ENCODE measurements around the gene TTC39A.

Gene TTC39A

GRCh38 chr1:51296383-51297357, 33.7 kb downstream of the TTC39A start:
- DNase-seq = peak; percentile 84

GRCh38 chr1:51295926-51296325, 34.4 kb downstream of the TTC39A start:
- no peak for DNase-seq

DNA sequence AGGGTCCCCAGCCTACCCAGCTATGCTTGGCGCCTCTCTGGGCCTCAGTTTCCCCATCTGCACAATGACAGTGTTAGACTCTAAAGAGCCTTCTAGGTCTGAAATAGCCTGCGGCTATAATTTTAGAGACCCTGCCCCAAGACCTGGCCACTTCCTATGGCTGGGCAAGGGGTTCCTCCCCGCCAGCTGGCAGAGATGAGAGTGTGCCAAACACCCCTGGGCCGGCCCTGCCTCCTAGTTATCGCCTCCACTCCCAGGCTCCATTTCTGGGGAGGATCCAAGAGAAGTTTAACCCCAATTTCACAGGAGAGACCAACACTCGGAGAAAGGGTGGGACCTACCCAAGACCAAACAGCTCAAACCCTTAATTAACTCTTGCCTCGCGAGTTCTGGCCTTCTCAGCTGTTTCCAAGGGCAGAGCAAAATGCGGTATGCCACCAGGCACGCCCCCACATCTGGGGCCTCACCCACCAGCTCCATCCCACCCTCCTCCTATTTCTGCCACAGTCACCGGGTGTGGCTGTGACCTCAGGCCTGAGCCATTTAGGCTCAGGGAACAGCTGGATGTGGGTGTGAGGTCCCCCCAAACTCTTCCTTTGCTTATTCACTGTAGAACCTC, 35.7 kb downstream of the TTC39A start:
- no peak for DNase-seq

DNA sequence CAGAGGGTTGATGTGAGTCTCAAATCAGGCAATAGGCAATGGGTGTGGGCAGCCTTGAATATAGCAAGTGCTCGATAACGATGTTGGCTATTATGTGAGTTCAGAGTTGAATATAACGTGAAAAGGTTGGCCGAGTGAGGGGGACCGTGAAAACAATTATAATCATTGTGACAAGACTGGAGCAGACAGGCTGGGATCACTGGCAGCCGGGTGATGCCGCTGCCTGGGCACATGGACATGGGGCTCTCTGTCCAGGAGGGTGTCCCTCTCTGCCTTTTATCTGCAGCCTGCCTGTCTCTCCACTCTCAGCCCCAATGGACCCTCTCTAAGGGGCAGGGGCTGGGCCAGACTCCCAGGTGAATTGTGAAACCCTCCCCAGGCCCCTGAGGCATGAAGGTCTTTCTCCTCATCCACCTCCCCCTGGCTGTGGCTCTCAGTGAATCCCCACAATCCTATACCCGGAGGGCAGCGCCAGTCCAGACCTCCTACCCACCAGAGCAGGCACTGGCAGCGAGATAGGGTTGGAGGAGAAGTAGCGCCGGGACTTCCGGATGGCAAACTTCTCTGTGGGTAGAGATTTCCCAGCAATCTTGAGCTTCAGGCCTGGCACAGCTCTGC, 36.4 kb downstream of the TTC39A start:
- DNase-seq = no peak

DNA sequence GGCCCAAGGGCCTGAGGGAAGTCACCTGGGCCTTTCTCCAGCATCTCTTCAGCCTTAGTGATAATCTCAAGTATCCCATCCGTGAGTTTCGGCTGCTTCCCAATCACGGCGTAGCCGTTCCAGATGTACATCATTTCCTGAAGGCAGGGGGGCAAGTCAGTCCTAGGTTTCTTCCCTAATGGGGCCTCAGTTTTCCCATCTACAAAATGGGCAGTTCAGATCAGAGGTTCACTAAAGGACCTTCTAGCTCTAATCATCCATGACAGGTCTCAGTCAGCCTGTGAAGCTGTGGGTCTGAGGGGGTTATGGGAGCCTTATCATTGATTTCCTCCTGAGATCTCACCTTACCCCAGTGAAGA, 39.9 kb downstream of the TTC39A start:
- no peak for DNase-seq

- no peak for DNase-seq
These were observed 40.5 kb downstream of the TTC39A start for GRCh38 chr1:51289676-51290488.

GRCh38 chr1:51288578-51288977, 41.8 kb downstream of the TTC39A start:
- DNase-seq = no peak

GRCh38 chr1:51287966-51288365, 42.4 kb downstream of the TTC39A start:
- no peak for DNase-seq

- DNase-seq = no peak
These were observed 45.3 kb downstream of the TTC39A start for GRCh38 chr1:51285055-51285454.

DNA sequence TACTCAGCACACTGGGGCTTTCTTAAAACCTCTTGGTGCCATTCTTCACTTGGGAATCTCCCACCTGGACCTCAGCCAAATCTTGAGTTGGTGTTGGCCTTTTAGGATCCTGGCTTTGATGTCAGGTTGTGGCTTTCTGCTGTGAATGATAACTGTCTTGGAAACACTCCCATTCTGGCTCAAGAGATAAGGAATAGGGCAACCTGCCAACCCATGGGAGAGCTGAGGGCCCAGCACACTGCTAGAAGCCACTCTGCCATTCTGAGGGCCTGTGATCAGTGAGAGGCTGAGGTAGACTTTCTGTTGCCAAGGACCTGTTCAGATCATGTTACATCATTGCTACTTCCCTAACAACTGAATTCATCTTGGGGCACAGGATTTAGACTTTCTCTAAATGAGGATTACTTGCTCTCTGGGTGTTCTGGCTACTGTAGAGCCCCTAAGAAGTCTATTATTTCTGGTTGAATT, 45.8 kb downstream of the TTC39A start:
- peak; percentile 67 for DNase-seq

- no peak for DNase-seq
These were observed 46.4 kb downstream of the TTC39A start for GRCh38 chr1:51283979-51284378.

GRCh38 chr1:51282605-51283004, 47.8 kb downstream of the TTC39A start:
- DNase-seq = no peak

DNA sequence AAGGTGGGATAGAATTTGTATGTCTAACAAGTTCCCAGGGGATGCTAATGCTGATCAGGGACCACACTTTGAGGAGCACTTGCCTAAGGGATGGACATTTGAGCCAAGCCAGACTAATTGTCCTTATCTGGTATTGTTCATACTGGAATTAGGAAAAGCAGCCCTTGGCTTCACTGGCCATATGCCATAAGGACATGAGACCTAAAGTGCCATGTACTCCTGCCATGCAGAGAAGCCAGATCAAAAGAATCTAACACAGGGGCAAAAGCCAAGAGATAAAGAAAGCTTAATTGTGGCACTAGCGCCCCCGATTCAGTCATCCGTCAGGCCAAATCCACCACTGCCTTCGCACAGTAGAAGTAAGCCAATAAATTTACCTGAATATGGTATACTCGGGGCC, 48.6 kb downstream of the TTC39A start:
- DNase-seq = no peak

DNA sequence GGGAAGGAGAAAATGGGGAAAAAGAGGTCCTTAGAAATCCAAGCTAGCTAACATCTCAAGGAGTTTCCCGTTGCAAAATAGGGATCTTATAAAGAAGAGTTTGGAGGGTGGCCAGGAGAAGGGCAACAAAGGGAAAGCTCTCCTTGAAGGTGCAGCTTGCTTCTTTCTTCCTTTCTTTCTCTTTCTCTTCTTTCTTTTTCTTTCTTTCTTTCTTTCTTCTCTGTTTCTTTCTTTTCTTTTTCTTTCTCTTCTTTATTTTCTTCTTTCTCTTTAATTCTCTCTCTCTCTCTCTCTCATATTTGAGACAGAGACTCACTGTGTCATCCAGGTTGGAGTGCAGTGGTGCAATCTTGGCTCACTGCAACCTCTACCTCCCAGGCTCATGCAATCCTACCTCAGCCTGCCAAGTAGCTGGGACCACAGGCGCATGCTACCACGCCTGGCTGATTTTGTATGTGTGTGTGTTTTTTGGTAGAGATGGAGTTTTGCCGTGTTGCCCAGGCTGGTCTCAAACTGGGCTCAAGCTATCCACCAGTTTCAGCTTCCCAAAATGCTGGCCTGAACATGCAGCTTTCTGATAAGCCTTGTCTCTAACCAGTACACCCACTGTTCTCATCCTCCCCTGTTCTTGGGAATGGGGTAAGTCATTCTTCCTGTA, 49.9 kb downstream of the TTC39A start:
- DNase-seq = no peak

- no peak for DNase-seq
These were observed 54.1 kb downstream of the TTC39A start for GRCh38 chr1:51276286-51276685.

GRCh38 chr1:51274676-51275075, 55.7 kb downstream of the TTC39A start:
- no peak for DNase-seq

DNA sequence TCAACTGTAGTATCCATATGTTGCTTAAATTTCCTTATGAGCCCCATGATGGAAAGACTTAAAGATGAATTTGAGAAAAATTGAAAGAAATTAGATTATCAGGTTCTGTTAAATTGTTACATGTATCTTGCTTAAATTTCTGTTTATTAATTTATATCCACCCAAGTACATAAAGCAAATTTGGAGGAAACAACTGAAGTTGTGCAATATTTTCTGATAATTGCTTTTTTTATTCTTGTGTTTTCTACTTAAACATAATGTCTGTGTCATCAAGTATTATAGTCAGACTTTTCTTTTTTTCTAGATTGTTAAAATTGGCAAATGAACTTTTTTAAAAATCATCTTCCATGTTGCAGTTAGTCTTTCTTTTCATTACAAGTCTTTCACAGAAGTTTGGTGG, 57.4 kb downstream of the TTC39A start:
- no peak for DNase-seq

DNA sequence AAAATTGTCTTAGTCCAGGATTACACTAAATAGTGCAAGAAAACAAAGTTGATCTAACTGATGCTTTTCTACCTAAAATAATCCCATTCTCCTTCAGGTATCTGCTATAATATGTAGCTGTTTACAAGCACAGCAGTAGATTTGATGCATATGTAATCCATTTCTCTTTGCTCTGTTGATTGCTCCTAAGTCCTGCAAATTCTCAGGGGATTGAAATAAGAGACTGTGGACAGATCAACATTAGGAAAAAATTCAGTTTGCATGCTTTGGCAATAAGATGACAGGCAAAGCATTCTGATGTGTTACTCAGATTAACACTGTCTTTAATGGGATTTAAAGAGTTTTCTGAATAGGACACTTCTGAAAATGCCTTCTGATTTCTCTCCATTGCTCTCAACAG, 59.6 kb downstream of the TTC39A start:
- DNase-seq = no peak

- DNase-seq = no peak
These were observed 61.7 kb downstream of the TTC39A start for GRCh38 chr1:51268634-51269033.

- no peak for DNase-seq
These were observed 63.6 kb downstream of the TTC39A start for GRCh38 chr1:51266791-51267190.

GRCh38 chr1:51266181-51266580, 64.2 kb downstream of the TTC39A start:
- no peak for DNase-seq

- DNase-seq = no peak
These were observed 64.7 kb downstream of the TTC39A start for GRCh38 chr1:51265618-51266017.
